Smooth muscle cell (in vitro differentiated cells): ENCODE measurements around the gene MIOX. TPM values are rescaled to one million over a fixed set of nuclear protein-coding genes. Genes with fewer than 3 reads are reported as not detected.

Source experiments
- DNase-seq: peaks from one replicate; lab custom pipeline; 2025; ENCODE audit not compliant: unreplicated experiment; lab: John Stamatoyannopoulos, UW
- H2AFZ ChIP-seq: fragments of 200-600 bp; sonication (generic); 2 replicates; pipeline ENCODE4 v1.6.0; 2016; ENCODE audit warnings: antibody characterized with exemption, low read depth, mild to moderate bottlenecking
- H3F3A ChIP-seq: fragments of 200-600 bp; sonication (generic); 2 replicates; pipeline ENCODE4 v1.6.0; 2017; ENCODE audit warnings: antibody characterized with exemption, low read depth
- H3K27ac ChIP-seq: fragments of 200-600 bp; sonication (generic); 2 replicates; pipeline ENCODE4 v1.5.1; 2016; ENCODE audit warnings: low read depth, mild to moderate bottlenecking
- H3K27me3 ChIP-seq: fragments of 200-600 bp; sonication (generic); 2 replicates; pipeline ENCODE4 v1.6.1; 2016; ENCODE audit warnings: low read depth, mild to moderate bottlenecking
- H3K36me3 ChIP-seq: fragments of 200-600 bp; sonication (generic); 2 replicates; pipeline ENCODE4 v1.5.1; 2016; ENCODE audit warnings: low read depth
- H3K4me1 ChIP-seq: fragments of 200-600 bp; sonication (generic); 2 replicates; pipeline ENCODE4 v1.5.1; 2016; ENCODE audit warnings: low read depth
- H3K4me2 ChIP-seq: fragments of 200-600 bp; sonication (generic); 2 replicates; pipeline ENCODE4 v1.6.0; 2016; ENCODE audit warnings: mild to moderate bottlenecking
- H3K4me3 ChIP-seq: fragments of 200-600 bp; sonication (generic); 2 replicates; pipeline ENCODE4 v1.5.1; 2016; ENCODE audit warnings: mild to moderate bottlenecking
- H3K79me2 ChIP-seq: fragments of 200-600 bp; sonication (generic); 2 replicates; pipeline ENCODE4 v1.6.0; 2016; ENCODE audit warnings: low read depth, mild to moderate bottlenecking
- H3K9ac ChIP-seq: fragments of 200-600 bp; sonication (generic); 2 replicates; pipeline ENCODE4 v1.6.0; 2016; ENCODE audit warnings: low read depth
- H3K9me3 ChIP-seq: fragments of 200-600 bp; sonication (generic); replicated peaks from 2 replicates; pipeline ENCODE4 v1.5.1; 2016; ENCODE audit warnings: low read depth
- H4K20me1 ChIP-seq: fragments of 200-600 bp; sonication (generic); 2 replicates; pipeline ENCODE4 v1.6.0; 2016; ENCODE audit warnings: low read depth
- WGBS: methylation state at CpG from one replicate; pipeline ENCODE4 v1.1.7; 2016; ENCODE audit warnings: low lambda C conversion rate; 5-methylcytosine and 5-hydroxymethylcytosine counted together
- polyA plus RNA-seq: library from polyadenylated mRNA; unstranded; fragments of >200 nt; fragmentation: Nextera tagmentation; extraction: Ambion mirVana; gene quantifications from 2 replicates; pipeline ENCODE4 v1.2.1, GENCODE V29; 2016
- total RNA-seq: library from RNA; depleted of rRNA; stranded (reverse); fragments of >200 nt; gene quantifications from 2 replicates; pipeline ENCODE4 v1.2.3, GENCODE V29; 2014
- TF ChIP-seq, protein P1 (sequence below): fragments of 200-600 bp; sonication (generic); IDR thresholded peaks from 2 replicates; pipeline ENCODE4 v1.5.1; 2017; ENCODE audit warnings: borderline replicate concordance, mild to moderate bottlenecking, antibody characterized with exemption; ENCODE audit not compliant: insufficient read depth, poor library complexity, severe bottlenecking

The MIOX gene
- total and polyA plus RNA-seq, 2 experiments from 2014 or later = 0.49 TPM; not detected in 1

DNA sequence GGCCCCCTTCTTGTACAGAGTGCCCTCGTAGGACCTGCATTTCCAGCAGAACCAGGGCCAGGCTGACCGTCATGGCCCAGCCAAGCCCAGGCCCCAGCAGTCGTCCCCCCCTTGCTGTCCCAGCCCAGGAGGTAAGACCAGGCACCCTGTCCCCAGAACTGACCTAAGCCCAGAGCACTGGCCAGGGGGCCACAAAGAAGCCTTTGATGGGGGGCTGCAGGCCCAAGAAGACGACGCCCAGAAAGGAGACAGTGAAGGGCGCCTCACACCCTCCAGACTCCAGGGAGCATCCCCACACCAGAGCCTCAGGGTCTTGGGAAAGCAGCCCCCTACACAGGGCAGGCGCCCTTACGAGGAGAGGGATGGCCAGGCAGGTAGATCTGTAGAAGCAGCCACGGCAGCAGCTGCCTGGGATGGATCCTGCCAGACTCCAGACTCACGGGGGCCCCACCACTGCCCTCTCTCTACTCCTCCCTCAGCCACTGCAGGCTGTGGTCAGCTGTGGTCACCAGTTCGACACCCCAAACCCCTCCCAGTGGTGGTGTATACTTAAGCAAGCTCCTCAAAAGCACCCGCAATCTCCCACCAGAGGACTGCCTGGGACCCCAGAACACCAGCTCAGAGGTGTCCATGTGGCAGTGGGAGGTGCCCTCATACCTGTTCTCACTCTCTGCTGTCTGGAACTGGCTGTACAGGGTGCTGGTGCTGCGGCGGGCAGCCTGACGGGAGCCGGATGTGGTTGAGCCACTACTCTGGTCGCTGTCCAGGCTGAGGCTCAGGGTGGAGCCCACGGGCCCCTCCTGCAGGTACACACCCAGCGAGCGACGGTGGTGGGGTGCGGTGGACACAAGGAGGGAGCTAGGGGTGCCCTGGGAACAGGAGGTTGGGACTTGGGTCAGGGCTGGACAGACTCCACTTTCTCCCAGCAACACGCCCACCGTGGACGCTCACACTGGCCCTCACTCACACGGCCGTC lies 38.8 kb upstream of the MIOX start:
- H3K27me3 ChIP-seq = no peaks in the 10 kb centered on the region
- no peaks in the 10 kb centered on the region for H3K9me3 ChIP-seq
- H3K4me1 ChIP-seq = no peaks in the 10 kb centered on the region
- H4K20me1 ChIP-seq = peaks cover 67% of the 10 kb centered on the region
- no peak overlapping the region for H3K9ac ChIP-seq
- peaks cover 12% of the 10 kb centered on the region for H3F3A ChIP-seq
- no peak overlapping the region for H3K4me3 ChIP-seq
- TF ChIP-seq, protein P1, sequence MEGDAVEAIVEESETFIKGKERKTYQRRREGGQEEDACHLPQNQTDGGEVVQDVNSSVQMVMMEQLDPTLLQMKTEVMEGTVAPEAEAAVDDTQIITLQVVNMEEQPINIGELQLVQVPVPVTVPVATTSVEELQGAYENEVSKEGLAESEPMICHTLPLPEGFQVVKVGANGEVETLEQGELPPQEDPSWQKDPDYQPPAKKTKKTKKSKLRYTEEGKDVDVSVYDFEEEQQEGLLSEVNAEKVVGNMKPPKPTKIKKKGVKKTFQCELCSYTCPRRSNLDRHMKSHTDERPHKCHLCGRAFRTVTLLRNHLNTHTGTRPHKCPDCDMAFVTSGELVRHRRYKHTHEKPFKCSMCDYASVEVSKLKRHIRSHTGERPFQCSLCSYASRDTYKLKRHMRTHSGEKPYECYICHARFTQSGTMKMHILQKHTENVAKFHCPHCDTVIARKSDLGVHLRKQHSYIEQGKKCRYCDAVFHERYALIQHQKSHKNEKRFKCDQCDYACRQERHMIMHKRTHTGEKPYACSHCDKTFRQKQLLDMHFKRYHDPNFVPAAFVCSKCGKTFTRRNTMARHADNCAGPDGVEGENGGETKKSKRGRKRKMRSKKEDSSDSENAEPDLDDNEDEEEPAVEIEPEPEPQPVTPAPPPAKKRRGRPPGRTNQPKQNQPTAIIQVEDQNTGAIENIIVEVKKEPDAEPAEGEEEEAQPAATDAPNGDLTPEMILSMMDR = no peak
- no peak for DNase-seq
- H3K27ac ChIP-seq = no peak overlapping the region
- H3K36me3 ChIP-seq = no peaks in the 10 kb centered on the region
- no peak overlapping the region for H3K4me2 ChIP-seq
- 93% methylated on average over 27 of the region's 27 CpGs for WGBS
- H2AFZ ChIP-seq = no peak overlapping the region
- H3K79me2 ChIP-seq = no peaks in the 10 kb centered on the region

GRCh38 chr22:50452649-50453048 lies 34.0 kb upstream of the MIOX start:
- Histone ChIP-seq H3K9me3 (no peaks in the 10 kb centered on the region), H3K27ac (peak overlapping the region; percentile 4), H3K79me2 (no peaks in the 10 kb centered on the region), H3K27me3 (no peaks in the 10 kb centered on the region), H4K20me1 (peaks cover 46% of the 10 kb centered on the region), H3K4me1 (no peaks in the 10 kb centered on the region), H3K4me3 (no peak overlapping the region), H3K4me2 (no peak overlapping the region), H3K9ac (no peak overlapping the region), H2AFZ (no peak overlapping the region), H3K36me3 (no peaks in the 10 kb centered on the region), H3F3A (peaks cover 4% of the 10 kb centered on the region)
- TF ChIP-seq, protein P1 = no peak
- DNase-seq = no peak
- WGBS = 93% methylated on average over 5 of the region's 5 CpGs

- H3K27me3 ChIP-seq = no peaks in the 10 kb centered on the region
- H4K20me1 ChIP-seq = peaks cover 26% of the 10 kb centered on the region
- TF ChIP-seq, protein P1 = no peak
- peaks cover 3% of the 10 kb centered on the region for H3F3A ChIP-seq
- H3K4me2 ChIP-seq = no peak overlapping the region
- H3K4me3 ChIP-seq = no peak overlapping the region
- H2AFZ ChIP-seq = no peak overlapping the region
- no peak overlapping the region for H3K27ac ChIP-seq
- no peaks in the 10 kb centered on the region for H3K79me2 ChIP-seq
- DNase-seq = no peak
- no peaks in the 10 kb centered on the region for H3K9me3 ChIP-seq
- 96% methylated on average over 27 of the region's 27 CpGs for WGBS
- H3K4me1 ChIP-seq = no peaks in the 10 kb centered on the region
- no peak overlapping the region for H3K9ac ChIP-seq
- H3K36me3 ChIP-seq = no peaks in the 10 kb centered on the region
These were observed 32.0 kb upstream of the MIOX start for GRCh38 chr22:50454556-50455075.

GRCh38 chr22:50455201-50455600 lies 31.5 kb upstream of the MIOX start:
- Histone ChIP-seq H3K36me3 (no peaks in the 10 kb centered on the region), H3K9ac (no peak overlapping the region), H3K4me1 (no peaks in the 10 kb centered on the region), H4K20me1 (peaks cover 21% of the 10 kb centered on the region), H3K27me3 (no peaks in the 10 kb centered on the region), H3F3A (no peaks in the 10 kb centered on the region), H3K4me3 (no peak overlapping the region), H3K9me3 (no peaks in the 10 kb centered on the region), H3K4me2 (no peak overlapping the region), H2AFZ (no peak overlapping the region), H3K27ac (no peak overlapping the region), H3K79me2 (no peaks in the 10 kb centered on the region)
- no peak for DNase-seq
- TF ChIP-seq, protein P1 = no peak
- 96% methylated on average over 18 of the region's 18 CpGs for WGBS
